B cell (primary cell): ENCODE results near the gene GPR3. TPM values are rescaled to one million over a fixed set of nuclear protein-coding genes. Genes with fewer than 3 reads are reported as not detected.

Experiments
- ATAC-seq: fragments of 200-7000 bp; cut with Tn5 transposase; one replicate; pipeline ENCODE4 v1.10.0; 2021; ENCODE audit warnings: low read depth, mild to moderate bottlenecking, moderate number of reproducible peaks, moderate library complexity
- CTCF ChIA-PET: fragments of 350-600 bp; sonication (Branson Sonifier 250); formaldehyde crosslinking; loops from one replicate; lab custom pipeline; 2021; ENCODE audit warnings: antibody characterized with exemption, inconsistent platforms; lab: Charles Lee
- POLR2A ChIA-PET: fragments of 350-600 bp; sonication (Branson Sonifier 250); formaldehyde crosslinking; loops from one replicate; lab custom pipeline; 2021; ENCODE audit warnings: antibody characterized with exemption; lab: Charles Lee
- DNase-seq: peaks from one replicate; pipeline ENCODE4 v3.0.0; 2013
- H2AFZ ChIP-seq: 2 replicates; pipeline ENCODE4 v1.6.1; 2012; ENCODE audit warnings: mild to moderate bottlenecking, low read depth, low read length; ENCODE audit not compliant: insufficient read depth, poor library complexity, severe bottlenecking
- H3K27ac ChIP-seq, 2 donors: 1 replicate in 1 of 2; 2 replicates in 1 of 2; pipeline ENCODE4 v1.5.1; 2012 to 2013; ENCODE audit warnings: low read length in 2 of 2, mild to moderate bottlenecking in 2 of 2, moderate library complexity in 1 of 2
- H3K27me3 ChIP-seq, 4 experiments: fragments of 200-600 bp in 1 of 4; sonication (generic) in 1 of 4; replicated peaks in 1 of 4; 1 replicate in 2 of 4; 2 replicates in 2 of 4; pipeline versions ENCODE4 v1.6.1 to v1.7.0; 2013 to 2016; ENCODE audit warnings: low read length in 3 of 4, mild to moderate bottlenecking in 2 of 4, mixed read lengths in 1 of 4, moderate library complexity in 1 of 4; ENCODE audit not compliant: insufficient read depth in 4 of 4, control insufficient read depth in 3 of 4; ENCODE audit errors: control extremely low read depth in 1 of 4
- H3K36me3 ChIP-seq, 2 experiments: replicated peaks in 1 of 2; 1 replicate in 1 of 2; 2 replicates in 1 of 2; pipeline versions ENCODE4 v1.6.1 to v1.7.1; 2013; ENCODE audit warnings: low read length in 1 of 2; ENCODE audit not compliant: insufficient read depth in 2 of 2, control insufficient read depth in 1 of 2; ENCODE audit errors: control extremely low read depth in 1 of 2, extremely low read depth in 1 of 2
- H3K4me1 ChIP-seq, 2 donors: fragments of 200-600 bp in 1 of 2; sonication (generic) in 1 of 2; 1 replicate in 1 of 2; 2 replicates in 1 of 2; pipeline versions ENCODE4 v1.5.1 to v1.6.1; 2013 to 2017; ENCODE audit warnings: low read length in 2 of 2; ENCODE audit not compliant: control insufficient read depth in 2 of 2, insufficient read depth in 2 of 2
- H3K4me2 ChIP-seq: replicated peaks from 2 replicates; pipeline ENCODE3; 2012; ENCODE audit warnings: mild to moderate bottlenecking, low read depth, low read length; ENCODE audit not compliant: poor library complexity, severe bottlenecking
- H3K4me3 ChIP-seq, 5 experiments: fragments of 200-600 bp in 1 of 5; sonication (generic) in 1 of 5; 1 replicate in 3 of 5; 2 replicates in 2 of 5; pipeline versions ENCODE4 v1.5.1 to v1.7.0; 2011 to 2016; ENCODE audit warnings: low read length in 4 of 5, mild to moderate bottlenecking in 4 of 5, low read depth in 2 of 5, control low read depth in 1 of 5, moderate library complexity in 1 of 5; ENCODE audit not compliant: insufficient read depth in 1 of 5; ENCODE audit errors: control extremely low read depth in 1 of 5, extremely low read depth in 1 of 5
- H3K79me2 ChIP-seq: fragments of 200-600 bp; sonication (generic); one replicate; pipeline ENCODE4 v1.6.0; 2016; ENCODE audit warnings: low read length; ENCODE audit not compliant: control insufficient read depth, insufficient read depth
- H3K9ac ChIP-seq: fragments of 200-600 bp; sonication (generic); 2 replicates; pipeline ENCODE4 v1.6.1; 2017; ENCODE audit warnings: mild to moderate bottlenecking, low read length, moderate library complexity
- H3K9me3 ChIP-seq, 3 donors: one replicate each; pipeline versions ENCODE4 v1.6.1 to v1.7.1; 2013; ENCODE audit warnings: low read length in 2 of 3; ENCODE audit not compliant: control insufficient read depth in 2 of 3, insufficient read depth in 1 of 3; ENCODE audit errors: control extremely low read depth in 1 of 3
- H4K20me1 ChIP-seq: 2 replicates; pipeline ENCODE4 v1.6.0; 2012; ENCODE audit warnings: mild to moderate bottlenecking, low read length; ENCODE audit not compliant: insufficient read depth, control insufficient read depth, poor library complexity, severe bottlenecking
- H3K27ac Mint-ChIP-seq: one replicate; pipeline ENCODE4 v1.8.0; 2021; ENCODE audit warnings: mixed read lengths
- H3K27me3 Mint-ChIP-seq: one replicate; pipeline ENCODE4 v1.8.0; 2021; ENCODE audit warnings: mixed read lengths
- H3K4me1 Mint-ChIP-seq: one replicate; pipeline ENCODE4 v1.8.0; 2021; ENCODE audit warnings: mixed read lengths
- H3K4me3 Mint-ChIP-seq: one replicate; pipeline ENCODE4 v1.8.0; 2021; ENCODE audit warnings: mixed read lengths
- H3K9me3 Mint-ChIP-seq: one replicate; pipeline ENCODE4 v1.8.0; 2022; ENCODE audit warnings: mixed read lengths; ENCODE audit not compliant: insufficient read depth
- EZH2 ChIP-seq: IDR thresholded peaks from 2 replicates; pipeline ENCODE4 v1.6.1; 2012; ENCODE audit warnings: borderline replicate concordance, low read depth, mild to moderate bottlenecking, moderate library complexity, low read length; ENCODE audit not compliant: insufficient read depth, poor library complexity, severe bottlenecking
- WGBS: methylation state at CpG from one replicate; pipeline ENCODE4 v1.1.5; 2013; ENCODE audit warnings: missing lambda C conversion rate; ENCODE audit not compliant: insufficient coverage; 5-methylcytosine and 5-hydroxymethylcytosine counted together
- intact Hi-C: fragments of 100-400 bp; cut with micrococcal nuclease; formaldehyde crosslinking; loops from one replicate; pipeline ENCODE4 v1.10.0; 2022
- polyA plus RNA-seq: library from polyadenylated mRNA; depleted of rRNA; stranded (reverse); fragments of >200 nt; gene quantifications from 2 replicates; pipeline ENCODE4 v1.2.3, GENCODE V29; 2012
- total RNA-seq, 2 donors: library from RNA; stranded (reverse); fragments of 120-200 nt in 1 of 2; gene quantifications; 1 replicate in 1 of 2; 2 replicates in 1 of 2; pipeline versions ENCODE4 v1.2.3 to v1.2.4, GENCODE V29; 2013 to 2022
- TF ChIP-seq, protein P1 (sequence below): fragments of 200-600 bp; IDR thresholded peaks from one replicate; pipeline ENCODE4 v1.8.0; 2022; ENCODE audit warnings: antibody characterized with exemption, mild to moderate bottlenecking

The GPR3 gene
- total and polyA plus RNA-seq, 2 donors (not counting 1 experiment from before 2014, with no cell fraction given), result 3.3 TPM; not detected in 1

GRCh38 chr1:27416387-27417111 is 24.1 kb downstream of the GPR3 start:
- no peak overlapping the region for H3K4me3 Mint-ChIP-seq
- H3K9ac ChIP-seq, result no peak overlapping the region
- no peaks in the 10 kb centered on the region for H3K9me3 ChIP-seq
- DNase-seq (peak; percentile 79), ATAC-seq (peak; percentile 66)
- peaks cover 44% of the 10 kb centered on the region for H4K20me1 ChIP-seq
- H3K4me1 ChIP-seq, result peaks cover 38 to 39% of the 10 kb centered on the region in 2 donors
- H3K79me2 ChIP-seq, result peaks cover 55% of the 10 kb centered on the region
- peak overlapping the region; percentile 37 to 69 for H3K27ac ChIP-seq
- H3K36me3 ChIP-seq, result peaks cover 4 to 80% of the 10 kb centered on the region in 2 experiments
- H3K27me3 ChIP-seq, result no peaks in the 10 kb centered on the region
- no peak overlapping the region for H2AFZ ChIP-seq
- no peaks in the 10 kb centered on the region for H3K9me3 Mint-ChIP-seq
- ChIA-PET CTCF (interaction anchor here (0.6 to 9.5 kb wide), 36 partner anchors 9 to 371 kb away, joined by 3 to 95 read pairs (median 4); partner anchors contain the start of genes AHDC1 and WASF2), POLR2A (interaction anchor here (0.6 to 1.4 kb wide), 4 partner anchors 14 to 223 kb away, joined by 3 to 5 read pairs (median 4); no protein-coding TSS in a partner anchor)
- TF ChIP-seq EZH2, result no peak
- TF ChIP-seq, protein P1, sequence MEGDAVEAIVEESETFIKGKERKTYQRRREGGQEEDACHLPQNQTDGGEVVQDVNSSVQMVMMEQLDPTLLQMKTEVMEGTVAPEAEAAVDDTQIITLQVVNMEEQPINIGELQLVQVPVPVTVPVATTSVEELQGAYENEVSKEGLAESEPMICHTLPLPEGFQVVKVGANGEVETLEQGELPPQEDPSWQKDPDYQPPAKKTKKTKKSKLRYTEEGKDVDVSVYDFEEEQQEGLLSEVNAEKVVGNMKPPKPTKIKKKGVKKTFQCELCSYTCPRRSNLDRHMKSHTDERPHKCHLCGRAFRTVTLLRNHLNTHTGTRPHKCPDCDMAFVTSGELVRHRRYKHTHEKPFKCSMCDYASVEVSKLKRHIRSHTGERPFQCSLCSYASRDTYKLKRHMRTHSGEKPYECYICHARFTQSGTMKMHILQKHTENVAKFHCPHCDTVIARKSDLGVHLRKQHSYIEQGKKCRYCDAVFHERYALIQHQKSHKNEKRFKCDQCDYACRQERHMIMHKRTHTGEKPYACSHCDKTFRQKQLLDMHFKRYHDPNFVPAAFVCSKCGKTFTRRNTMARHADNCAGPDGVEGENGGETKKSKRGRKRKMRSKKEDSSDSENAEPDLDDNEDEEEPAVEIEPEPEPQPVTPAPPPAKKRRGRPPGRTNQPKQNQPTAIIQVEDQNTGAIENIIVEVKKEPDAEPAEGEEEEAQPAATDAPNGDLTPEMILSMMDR, result peak; percentile 78
- H3K4me3 ChIP-seq, result no peak overlapping the region
- peak overlapping the region; percentile 69 for H3K27ac Mint-ChIP-seq
- 100% methylated on average over 1 of the region's 3 CpGs for WGBS
- no peaks in the 10 kb centered on the region for H3K27me3 Mint-ChIP-seq
- peaks cover 41% of the 10 kb centered on the region for H3K4me1 Mint-ChIP-seq
- peak overlapping the region; percentile 11 for H3K4me2 ChIP-seq
- intact Hi-C loops, result loop anchor here (1.0 to 5.0 kb wide), 3 partner anchors 20 to 246 kb away; partner anchors contain the start of gene AHDC1

DNA sequence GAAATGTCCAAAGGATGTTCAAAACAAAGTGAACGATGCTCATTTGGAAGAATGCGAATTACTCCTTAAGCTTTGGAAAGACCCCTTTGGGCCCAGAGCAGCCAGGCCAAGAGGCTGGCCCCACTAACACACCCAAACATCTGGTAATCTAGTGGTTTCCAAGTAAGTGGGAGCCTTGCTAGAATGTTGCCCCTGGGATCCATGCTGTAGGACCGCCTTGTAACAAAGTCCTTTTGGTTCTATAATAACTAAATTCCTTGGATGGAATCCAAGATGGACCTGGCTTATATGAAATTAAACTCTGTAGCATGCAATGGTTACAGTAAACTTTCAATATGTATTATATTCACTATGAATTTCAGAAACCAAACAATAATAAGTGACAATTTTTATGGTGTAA is 25.3 kb downstream of the GPR3 start:
- Histone ChIP-seq H3K4me1 (peaks cover 42 to 47% of the 10 kb centered on the region in 2 donors), H3K36me3 (peaks cover 4 to 71% of the 10 kb centered on the region in 2 experiments), H2AFZ (no peak overlapping the region), H3K27me3 (no peaks in the 10 kb centered on the region), H4K20me1 (peaks cover 54% of the 10 kb centered on the region), H3K9me3 (no peaks in the 10 kb centered on the region), H3K4me3 (no peak overlapping the region), H3K9ac (no peak overlapping the region), H3K27ac (peak overlapping the region in 1 of 2 donors; percentile 69), H3K4me2 (no peak overlapping the region), H3K79me2 (peaks cover 67% of the 10 kb centered on the region)
- peak overlapping the region; percentile 85 for H3K27ac Mint-ChIP-seq
- POLR2A ChIA-PET, result no interaction called here
- no peak overlapping the region for H3K4me3 Mint-ChIP-seq
- H3K27me3 Mint-ChIP-seq, result no peaks in the 10 kb centered on the region
- no peaks in the 10 kb centered on the region for H3K9me3 Mint-ChIP-seq
- ATAC-seq (no peak), DNase-seq (no peak)
- peaks cover 48% of the 10 kb centered on the region for H3K4me1 Mint-ChIP-seq
- intact Hi-C loops, result loop anchor here (2.0 to 5.0 kb wide), 2 partner anchors 19 to 245 kb away; no protein-coding TSS in a partner anchor
- CTCF ChIA-PET, result interaction anchor here (0.7 to 9.5 kb wide), 11 partner anchors 10 to 245 kb away, joined by 3 to 95 read pairs (median 6); partner anchors contain the start of genes AHDC1 and WASF2
- WGBS, result 100% methylated on average over 2 of the region's 3 CpGs
- TF ChIP-seq EZH2, result no peak
- TF ChIP-seq, protein P1, result no peak
